ENCODE measurements around the gene SGCA. TPM values are rescaled to one million over a fixed set of nuclear protein-coding genes. Genes with fewer than 3 reads are reported as not detected.

SGCA gene
- not detected in 2 replicates for total RNA-seq

GRCh38 chr17:50165867-50166517 lies at the start of gene SGCA:
Gene SGCA (plus strand): TSS chr17:50166005. CDS start chr17:50166041, 36 bp downstream.

GRCh38 chr17:50129728-50130558 lies 35.9 kb upstream of the SGCA start, which contains the start of gene SAMD14:
Gene SAMD14 (minus strand): TSS chr17:50130160. CDS start chr17:50124959, 5,201 bp downstream.

GRCh38 chr17:50150354-50151040 lies 15.3 kb upstream of the SGCA start, which contains the start of gene PPP1R9B:
Gene PPP1R9B (minus strand): TSS chr17:50150677. CDS start chr17:50150513, 164 bp downstream.

GRCh38 chr17:50201276-50201854 lies 35.6 kb downstream of the SGCA start, which contains the start of gene COL1A1:
Gene COL1A1 (minus strand): TSS chr17:50201631. CDS start chr17:50201513, 118 bp downstream.

Other genes with a start within 250 kb of the SGCA start
- gene DLX4, start 196.8 kb upstream of the SGCA start, total RNA-seq = not detected in 2 replicates
- under 0.01 TPM in 1 of 2 replicates, not detected in the other for gene DLX3, start 170.8 kb upstream of the SGCA start, total RNA-seq
- 561 and 885 TPM in 2 replicates for gene ITGA3, start 109.9 kb upstream of the SGCA start, total RNA-seq
- 1.9 and 3.8 TPM in 2 replicates for gene PDK2, start 70.7 kb upstream of the SGCA start, total RNA-seq
- 0.21 and 0.24 TPM in 2 replicates for gene SAMD14, start 35.8 kb upstream of the SGCA start, total RNA-seq
- gene PPP1R9B, start 15.3 kb upstream of the SGCA start, total RNA-seq = 17.8 and 18.8 TPM in 2 replicates
- 3.2 and 28.4 TPM in 2 replicates for gene COL1A1, start 35.6 kb downstream of the SGCA start, total RNA-seq
- gene TMEM92, start 108.5 kb downstream of the SGCA start, total RNA-seq = 0.85 and 0.96 TPM in 2 replicates
- gene XYLT2, start 180.1 kb downstream of the SGCA start, total RNA-seq = 31.8 and 41.4 TPM in 2 replicates
- 71.0 and 79.5 TPM in 2 replicates for gene MRPL27, start 207.2 kb downstream of the SGCA start, total RNA-seq
- 0.48 TPM in 1 of 2 replicates, not detected in the other for gene EME1, start 207.2 kb downstream of the SGCA start, total RNA-seq
- 137 and 209 TPM in 2 replicates for gene LRRC59, start 231.5 kb downstream of the SGCA start, total RNA-seq

Data from tracheal epithelial cell (primary cell).